ENCODE measurements around the gene DNAJC2.
A peak's percentile ranks its signal among the peaks of the same experiment; 100 is the strongest.
"Not testable (repeated sequence)": the region's sequence is repeated elsewhere in the genome, so short reads cannot be mapped to it uniquely, and the experiment has no call there.

Gene DNAJC2

GRCh38 chr7:103279963-103280802 is 64.4 kb downstream of the DNAJC2 start:
- not testable (repeated sequence) for H3F3A ChIP-seq (ENCODE audit: insufficient read depth, low read length); H3K27me3 ChIP-seq (ENCODE audit: insufficient read depth, low read length); H3K9me2 ChIP-seq (ENCODE audit: low read depth, low read length); H4K20me1 ChIP-seq (ENCODE audit: insufficient read depth, low read length); H3K9me3 ChIP-seq (ENCODE audit: low read length); H3K36me3 ChIP-seq (ENCODE audit: insufficient read depth, low read length)
- peak overlapping the region; percentile 93 for H3K4me2 ChIP-seq (ENCODE audit: low read length)
- peak overlapping the region; percentile 84 for H3K4me3 ChIP-seq (ENCODE audit: low read depth, low read length, poor library complexity, severe bottlenecking)
- H3K9ac ChIP-seq (ENCODE audit: low read length), result peak overlapping the region; percentile 94
- H3K4me1 ChIP-seq (ENCODE audit: insufficient read depth, low read length, severe bottlenecking), result peaks cover 27% of the 10 kb centered on the region
- peak overlapping the region; percentile 79 for H3K27ac ChIP-seq (ENCODE audit: low read depth, low read length, poor library complexity, severe bottlenecking)
- H2AFZ ChIP-seq (ENCODE audit: low read length), result peak overlapping the region; percentile 28
- peaks cover 11% of the 10 kb centered on the region for H3K79me2 ChIP-seq (ENCODE audit: insufficient read depth, low read length)

- peaks cover 11% of the 10 kb centered on the region for H3K79me2 ChIP-seq (ENCODE audit: insufficient read depth, low read length)
- H4K20me1 ChIP-seq (ENCODE audit: insufficient read depth, low read length); H3K9me2 ChIP-seq (ENCODE audit: low read depth, low read length); H3K27me3 ChIP-seq (ENCODE audit: insufficient read depth, low read length); H3K9me3 ChIP-seq (ENCODE audit: low read length); H3F3A ChIP-seq (ENCODE audit: insufficient read depth, low read length): not testable (repeated sequence)
- H3K36me3 ChIP-seq (ENCODE audit: insufficient read depth, low read length), result peaks cover 11% of the 10 kb centered on the region; the same call in 1 of the 2 replicates
- H3K4me3 ChIP-seq (ENCODE audit: low read depth, low read length, poor library complexity, severe bottlenecking), result peak overlapping the region; percentile 84
- peak overlapping the region; percentile 28; the same call in 1 of the 2 replicates for H2AFZ ChIP-seq (ENCODE audit: low read length)
- peaks cover 27% of the 10 kb centered on the region for H3K4me1 ChIP-seq (ENCODE audit: insufficient read depth, low read length, severe bottlenecking)
- peak overlapping the region; percentile 67 for H3K27ac ChIP-seq (ENCODE audit: low read depth, low read length, poor library complexity, severe bottlenecking)
- H3K9ac ChIP-seq (ENCODE audit: low read length), result peak overlapping the region; percentile 94
- peak overlapping the region; percentile 93 for H3K4me2 ChIP-seq (ENCODE audit: low read length)
Measured at GRCh38 chr7:103279636-103279962, 65.0 kb downstream of the DNAJC2 start.

GRCh38 chr7:103278195-103278594 is 66.4 kb downstream of the DNAJC2 start:
- Histone ChIP-seq H3K9ac (ENCODE audit: low read length) (peak overlapping the region; percentile 34; the same call in 1 of the 2 replicates), H3K4me3 (ENCODE audit: low read depth, low read length, poor library complexity, severe bottlenecking) (peak overlapping the region; percentile 44), H3K27ac (ENCODE audit: low read depth, low read length, poor library complexity, severe bottlenecking) (peak overlapping the region; percentile 19), H3K79me2 (ENCODE audit: insufficient read depth, low read length) (peaks cover 11% of the 10 kb centered on the region), H3K4me1 (ENCODE audit: insufficient read depth, low read length, severe bottlenecking) (peaks cover 27% of the 10 kb centered on the region), H3K4me2 (ENCODE audit: low read length) (peak overlapping the region; percentile 64), H3K36me3 (ENCODE audit: insufficient read depth, low read length) (peaks cover 22% of the 10 kb centered on the region)
- H3K9me2 ChIP-seq (ENCODE audit: low read depth, low read length); H2AFZ ChIP-seq (ENCODE audit: low read length); H3K27me3 ChIP-seq (ENCODE audit: insufficient read depth, low read length); H3F3A ChIP-seq (ENCODE audit: insufficient read depth, low read length); H3K9me3 ChIP-seq (ENCODE audit: low read length); H4K20me1 ChIP-seq (ENCODE audit: insufficient read depth, low read length): not testable (repeated sequence)

DNA sequence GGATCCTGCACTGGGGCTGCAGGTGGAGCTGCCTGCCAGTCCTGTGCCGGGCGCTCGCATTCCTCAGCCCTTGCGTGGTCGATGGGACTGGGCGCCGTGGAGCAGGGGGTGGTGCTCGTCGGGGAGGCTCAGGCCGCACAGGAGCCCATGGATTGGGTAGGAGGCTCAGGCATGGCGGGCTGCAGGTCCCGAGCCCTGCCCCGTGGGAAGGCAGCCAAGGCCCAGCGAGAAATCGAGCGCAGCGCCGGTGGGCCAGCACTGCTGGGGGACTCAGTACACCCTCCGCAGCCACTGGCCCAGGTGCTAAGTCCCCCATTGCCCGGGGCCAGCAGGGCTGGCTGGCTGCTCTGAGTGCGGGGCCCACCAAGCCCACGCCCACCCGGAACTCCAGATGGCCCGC is 69.7 kb downstream of the DNAJC2 start:
- not testable (repeated sequence) for H3F3A ChIP-seq (ENCODE audit: insufficient read depth, low read length); H3K9me3 ChIP-seq (ENCODE audit: low read length); H4K20me1 ChIP-seq (ENCODE audit: insufficient read depth, low read length); H3K27ac ChIP-seq (ENCODE audit: low read depth, low read length, poor library complexity, severe bottlenecking); H3K4me3 ChIP-seq (ENCODE audit: low read depth, low read length, poor library complexity, severe bottlenecking); H3K4me2 ChIP-seq (ENCODE audit: low read length); H3K27me3 ChIP-seq (ENCODE audit: insufficient read depth, low read length); H3K9ac ChIP-seq (ENCODE audit: low read length); H3K9me2 ChIP-seq (ENCODE audit: low read depth, low read length); H2AFZ ChIP-seq (ENCODE audit: low read length)
- peaks cover 36% of the 10 kb centered on the region for H3K36me3 ChIP-seq (ENCODE audit: insufficient read depth, low read length)
- peaks cover 18% of the 10 kb centered on the region for H3K4me1 ChIP-seq (ENCODE audit: insufficient read depth, low read length, severe bottlenecking)
- H3K79me2 ChIP-seq (ENCODE audit: insufficient read depth, low read length), result peaks cover 11% of the 10 kb centered on the region

GRCh38 chr7:103273374-103273773 is 71.2 kb downstream of the DNAJC2 start:
- H3K4me1 ChIP-seq (ENCODE audit: insufficient read depth, low read length, severe bottlenecking), result peaks cover 10% of the 10 kb centered on the region
- H3K9me3 ChIP-seq (ENCODE audit: low read length), result not testable (repeated sequence)

DNA sequence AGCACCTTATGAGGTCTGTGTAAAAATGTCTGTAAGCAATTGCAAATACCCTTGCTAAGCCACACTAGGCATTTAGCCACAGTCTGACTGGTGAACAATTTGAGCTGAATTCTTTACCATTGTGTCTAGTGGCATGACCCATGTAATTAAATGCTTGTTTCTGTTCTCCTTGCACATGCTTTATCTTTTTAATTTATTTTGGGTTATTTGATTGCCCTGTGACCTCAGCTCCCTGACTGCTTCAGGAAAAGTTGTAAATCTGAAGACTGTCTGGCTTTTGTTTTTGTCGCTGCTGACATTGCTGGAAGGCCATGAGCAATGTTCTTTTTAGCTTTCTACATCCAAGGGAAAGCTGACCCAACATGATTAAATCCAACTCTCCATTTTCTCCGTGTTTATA is 78.3 kb downstream of the DNAJC2 start:
- H3K4me1 ChIP-seq (ENCODE audit: insufficient read depth, low read length, severe bottlenecking); H3K27me3 ChIP-seq (ENCODE audit: insufficient read depth, low read length); H3K79me2 ChIP-seq (ENCODE audit: insufficient read depth, low read length); H3K9me3 ChIP-seq (ENCODE audit: low read length); H3K4me3 ChIP-seq (ENCODE audit: low read depth, low read length, poor library complexity, severe bottlenecking); H3F3A ChIP-seq (ENCODE audit: insufficient read depth, low read length); H3K27ac ChIP-seq (ENCODE audit: low read depth, low read length, poor library complexity, severe bottlenecking); H3K9me2 ChIP-seq (ENCODE audit: low read depth, low read length); H4K20me1 ChIP-seq (ENCODE audit: insufficient read depth, low read length); H3K4me2 ChIP-seq (ENCODE audit: low read length); H2AFZ ChIP-seq (ENCODE audit: low read length); H3K9ac ChIP-seq (ENCODE audit: low read length): not testable (repeated sequence)
- peaks cover 17% of the 10 kb centered on the region for H3K36me3 ChIP-seq (ENCODE audit: insufficient read depth, low read length)

More at GRCh38 chr7:103273374-103273773, 71.2 kb downstream of the DNAJC2 start:
- H3F3A ChIP-seq (ENCODE audit: insufficient read depth, low read length); H4K20me1 ChIP-seq (ENCODE audit: insufficient read depth, low read length); H3K79me2 ChIP-seq (ENCODE audit: insufficient read depth, low read length); H3K9ac ChIP-seq (ENCODE audit: low read length); H3K4me3 ChIP-seq (ENCODE audit: low read depth, low read length, poor library complexity, severe bottlenecking); H3K27me3 ChIP-seq (ENCODE audit: insufficient read depth, low read length); H2AFZ ChIP-seq (ENCODE audit: low read length); H3K27ac ChIP-seq (ENCODE audit: low read depth, low read length, poor library complexity, severe bottlenecking); H3K4me2 ChIP-seq (ENCODE audit: low read length); H3K9me2 ChIP-seq (ENCODE audit: low read depth, low read length): not testable (repeated sequence)
- peaks cover 45% of the 10 kb centered on the region for H3K36me3 ChIP-seq (ENCODE audit: insufficient read depth, low read length)

DNA sequence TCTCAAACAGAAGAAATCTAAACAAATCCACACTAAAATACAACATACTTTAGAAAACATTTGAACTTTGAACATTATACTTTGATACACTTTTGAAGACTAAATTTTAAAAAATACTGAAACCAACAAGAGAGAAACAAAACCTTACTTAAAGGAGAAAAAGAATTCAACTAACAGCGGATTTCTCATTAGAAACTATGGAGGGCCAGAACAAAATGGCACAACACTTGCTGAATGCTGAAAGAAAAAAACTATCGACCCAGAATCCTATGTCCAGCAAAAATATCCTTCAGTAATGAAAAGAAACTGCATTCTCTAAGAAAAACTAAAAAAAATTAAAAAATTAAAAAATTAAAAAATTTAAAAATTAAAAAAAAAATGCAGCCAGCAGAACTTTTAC is 80.5 kb downstream of the DNAJC2 start:
- not testable (repeated sequence) for H3K4me3 ChIP-seq (ENCODE audit: low read depth, low read length, poor library complexity, severe bottlenecking); H3K9ac ChIP-seq (ENCODE audit: low read length); H3K79me2 ChIP-seq (ENCODE audit: insufficient read depth, low read length); H3K9me3 ChIP-seq (ENCODE audit: low read length); H3K9me2 ChIP-seq (ENCODE audit: low read depth, low read length); H3K27ac ChIP-seq (ENCODE audit: low read depth, low read length, poor library complexity, severe bottlenecking); H3K27me3 ChIP-seq (ENCODE audit: insufficient read depth, low read length); H4K20me1 ChIP-seq (ENCODE audit: insufficient read depth, low read length); H3F3A ChIP-seq (ENCODE audit: insufficient read depth, low read length); H3K4me1 ChIP-seq (ENCODE audit: insufficient read depth, low read length, severe bottlenecking); H2AFZ ChIP-seq (ENCODE audit: low read length); H3K4me2 ChIP-seq (ENCODE audit: low read length)
- peaks cover 11% of the 10 kb centered on the region for H3K36me3 ChIP-seq (ENCODE audit: insufficient read depth, low read length)
